ENCODE measurements around the gene SORL1-AS1.

- TF ChIP-seq CTCF (IDR thresholded peaks at IDR 0.05) (no peak), ZFX (IDR thresholded peaks at IDR 0.05; ENCODE audit: borderline replicate concordance) (no peak)
These were observed 34.4 kb upstream of the SORL1-AS1 start for GRCh38 chr11:121487191-121487590.
